H1 (cell line): ENCODE data around the gene ZFP64. TPM values are rescaled to one million over a fixed set of nuclear protein-coding genes. Genes with fewer than 3 reads are reported as not detected.

ENCODE experiments used
- CTCF ChIA-PET: fragments of 300-600 bp; sonication (Branson Sonifier 250); formaldehyde crosslinking; loops from one replicate; lab custom pipeline; 2021; ENCODE audit not compliant: partially characterized antibody; lab: Charles Lee
- POLR2A ChIA-PET: fragments of 300-600 bp; sonication (Branson Sonifier 250); formaldehyde crosslinking; loops from one replicate; lab custom pipeline; 2021; ENCODE audit warnings: inconsistent platforms; ENCODE audit not compliant: partially characterized antibody; lab: Charles Lee
- DNase-seq, 2 experiments: peaks; one replicate each; pipeline versions ENCODE4 v3.0.0 to v3.0.0-alpha.2; 2010 to 2022; ENCODE audit warnings: low spot score in 2 of 2, low read depth in 1 of 2, mixed read lengths in 1 of 2
- FAIRE-seq: peaks from 2 replicates; lab custom pipeline; 2011; peaks lifted over from hg19 to GRCh38; lab: Jason Lieb, UNC
- H2AFZ ChIP-seq: 2 replicates; pipeline ENCODE4 v1.8.1; 2012; ENCODE audit warnings: low read length, inconsistent platforms
- H2AK5ac ChIP-seq: 2 replicates; pipeline ENCODE4 v1.6.1; 2013; ENCODE audit warnings: low read depth, low read length
- H2BK120ac ChIP-seq: replicated peaks from 2 replicates; pipeline ENCODE3; 2013; ENCODE audit warnings: low read depth, low read length, inconsistent platforms
- H2BK12ac ChIP-seq: 2 replicates; pipeline ENCODE4 v1.6.1; 2013; ENCODE audit warnings: low read depth, low read length
- H2BK15ac ChIP-seq: 2 replicates; pipeline ENCODE4 v1.6.1; 2013; ENCODE audit warnings: low read length
- H2BK20ac ChIP-seq: 2 replicates; pipeline ENCODE4 v1.6.1; 2013; ENCODE audit warnings: low read length
- H2BK5ac ChIP-seq: 2 replicates; pipeline ENCODE4 v1.6.1; 2013; ENCODE audit warnings: low read depth, low read length
- H3K14ac ChIP-seq: 2 replicates; pipeline ENCODE4 v1.6.1; 2013; ENCODE audit warnings: inconsistent platforms; ENCODE audit not compliant: insufficient read length
- H3K18ac ChIP-seq: 2 replicates; pipeline ENCODE4 v1.6.1; 2013; ENCODE audit warnings: low read length; ENCODE audit errors: extremely low read depth
- H3K23ac ChIP-seq: 2 replicates; pipeline ENCODE4 v1.6.1; 2013; ENCODE audit warnings: inconsistent platforms; ENCODE audit not compliant: insufficient read length
- H3K23me2 ChIP-seq: 2 replicates; pipeline ENCODE4 v1.6.1; 2013; ENCODE audit warnings: low read depth, low read length
- H3K27ac ChIP-seq: 2 replicates; pipeline ENCODE4 v1.6.1; 2011; ENCODE audit warnings: low read depth, low read length, inconsistent platforms
- H3K27me3 ChIP-seq, 4 experiments: replicated peaks in 1 of 4; 1 replicate in 1 of 4; 2 replicates in 3 of 4; pipeline versions ENCODE4 v1.6.1 to v1.8.1; 2011 to 2013; ENCODE audit warnings: low read length in 3 of 4, mild to moderate bottlenecking in 3 of 4, inconsistent platforms in 2 of 4, mixed read lengths in 2 of 4, moderate library complexity in 1 of 4; ENCODE audit not compliant: control insufficient read depth in 3 of 4, insufficient read depth in 3 of 4; ENCODE audit errors: extremely low read depth in 1 of 4
- H3K36me3 ChIP-seq, 4 experiments: 2 replicates each; pipeline versions ENCODE4 v1.6.1 to v1.8.1; 2011 to 2013; ENCODE audit warnings: mild to moderate bottlenecking in 4 of 4, low read length in 3 of 4, moderate library complexity in 2 of 4, control low read depth in 1 of 4, inconsistent platforms in 1 of 4; ENCODE audit not compliant: insufficient read depth in 4 of 4, control insufficient read depth in 2 of 4
- H3K4ac ChIP-seq: replicated peaks from 2 replicates; pipeline ENCODE3; 2013; ENCODE audit warnings: low read length, low read depth, mixed read lengths, inconsistent platforms; ENCODE audit not compliant: insufficient read length
- H3K4me1 ChIP-seq, 4 experiments: replicated peaks in 1 of 4; 1 replicate in 1 of 4; 2 replicates in 3 of 4; pipeline versions ENCODE4 v1.6.1 to v1.8.1; 2011 to 2013; ENCODE audit warnings: low read length in 3 of 4, inconsistent platforms in 2 of 4, mixed read lengths in 1 of 4; ENCODE audit not compliant: insufficient read depth in 4 of 4, control insufficient read depth in 3 of 4
- H3K4me2 ChIP-seq, 2 experiments: 2 replicates each; pipeline versions ENCODE4 v1.6.1 to v1.8.1; 2011 to 2013; ENCODE audit warnings: low read depth in 2 of 2, low read length in 2 of 2, control low read depth in 1 of 2, inconsistent platforms in 1 of 2, mild to moderate bottlenecking in 1 of 2; ENCODE audit not compliant: insufficient read depth in 1 of 2
- H3K4me3 ChIP-seq, 4 experiments: fragments of 200-600, 300-600 bp in 1 of 4; sonication (generic), shearing (Covaris generic), sonication (Bioruptor Twin) in 1 of 4; 2 replicates each; pipeline versions ENCODE4 v1.5.1 to v1.8.1; 2011 to 2016; ENCODE audit warnings: low read length in 4 of 4, low read depth in 3 of 4, control low read depth in 2 of 4, inconsistent platforms in 2 of 4, mild to moderate bottlenecking in 2 of 4, mixed read lengths in 1 of 4, moderate library complexity in 1 of 4; ENCODE audit not compliant: insufficient read depth in 2 of 4; ENCODE audit errors: extremely low read depth in 1 of 4
- H3K56ac ChIP-seq: replicated peaks from 2 replicates; pipeline ENCODE3; 2013; ENCODE audit warnings: low read depth, mild to moderate bottlenecking, mixed read lengths, low read length, inconsistent platforms; ENCODE audit not compliant: insufficient read length
- H3K79me1 ChIP-seq: 2 replicates; pipeline ENCODE4 v1.6.1; 2013; ENCODE audit warnings: low read depth, low read length, control low read depth
- H3K79me2 ChIP-seq, 2 experiments: 2 replicates each; pipeline versions ENCODE4 v1.6.1 to v1.8.1; 2012 to 2013; ENCODE audit warnings: low read length in 2 of 2, mild to moderate bottlenecking in 2 of 2, inconsistent platforms in 1 of 2; ENCODE audit not compliant: insufficient read depth in 2 of 2, control insufficient read depth in 1 of 2
- H3K9ac ChIP-seq, 4 experiments: replicated peaks in 1 of 4; 1 replicate in 1 of 4; 2 replicates in 3 of 4; pipeline versions ENCODE4 v1.6.1 to v1.8.1; 2011 to 2013; ENCODE audit warnings: low read depth in 3 of 4, low read length in 3 of 4, control low read depth in 2 of 4, mild to moderate bottlenecking in 2 of 4, moderate library complexity in 2 of 4, inconsistent platforms in 1 of 4; ENCODE audit errors: extremely low read depth in 1 of 4
- H3K9me3 ChIP-seq, 2 experiments: 2 replicates each; pipeline versions ENCODE4 v1.6.1 to v1.8.1; 2012 to 2013; ENCODE audit warnings: mild to moderate bottlenecking in 2 of 2, moderate library complexity in 2 of 2, control low read depth in 1 of 2, inconsistent platforms in 1 of 2, low read depth in 1 of 2, low read length in 1 of 2, mixed read lengths in 1 of 2; ENCODE audit not compliant: insufficient read depth in 2 of 2
- H4K20me1 ChIP-seq, 2 experiments: replicated peaks in 1 of 2; 2 replicates each; pipeline versions ENCODE3 to v1.8.1; 2011 to 2013; ENCODE audit warnings: inconsistent platforms in 2 of 2, low read length in 2 of 2, mild to moderate bottlenecking in 1 of 2; ENCODE audit not compliant: insufficient read depth in 2 of 2, control insufficient read depth in 1 of 2
- H4K5ac ChIP-seq: 2 replicates; pipeline ENCODE4 v1.6.1; 2013; ENCODE audit warnings: low read length, low read depth, mixed read lengths, inconsistent platforms; ENCODE audit not compliant: insufficient read length
- H4K8ac ChIP-seq: 2 replicates; pipeline ENCODE4 v1.8.0; 2013; ENCODE audit warnings: mild to moderate bottlenecking, moderate library complexity, low read length, inconsistent platforms; ENCODE audit not compliant: insufficient read depth; ENCODE audit errors: extremely low read depth
- H4K91ac ChIP-seq: replicated peaks from 2 replicates; pipeline ENCODE3; 2013; ENCODE audit warnings: low read length, mixed read lengths, inconsistent platforms; ENCODE audit not compliant: insufficient read length
- BCL11A ChIP-seq, 2 experiments: IDR thresholded peaks; one replicate each; pipeline ENCODE4 v1.6.1; 2011; ENCODE audit warnings: low read depth in 2 of 2, low read length in 2 of 2, mild to moderate bottlenecking in 2 of 2
- BRCA1 ChIP-seq: IDR thresholded peaks from 2 replicates; pipeline ENCODE4 v1.6.1; 2012; ENCODE audit warnings: low read depth, low read length, improper control_type of control experiment
- CTBP2 ChIP-seq: IDR thresholded peaks from 2 replicates; pipeline ENCODE4 v1.7.0; 2011; ENCODE audit warnings: borderline replicate concordance, mild to moderate bottlenecking, moderate library complexity, mixed read lengths, low read length; ENCODE audit not compliant: insufficient read depth, insufficient read length
- EGR1 ChIP-seq: IDR thresholded peaks from 2 replicates; pipeline ENCODE4 v1.6.1; 2011; ENCODE audit warnings: low read depth, low read length, borderline replicate concordance
- EP300 ChIP-seq, 2 experiments: IDR thresholded peaks; 1 replicate in 1 of 2; 2 replicates in 1 of 2; pipeline ENCODE4 v1.6.1; 2011 to 2012; ENCODE audit warnings: low read depth in 2 of 2, low read length in 2 of 2, mild to moderate bottlenecking in 2 of 2, borderline replicate concordance in 1 of 2, inconsistent platforms in 1 of 2, moderate library complexity in 1 of 2
- EZH2 ChIP-seq: fragments of 200-600 bp; sonication (generic); IDR thresholded peaks from 2 replicates; pipeline ENCODE4 v1.7.1; 2012; ENCODE audit warnings: low read depth, mild to moderate bottlenecking, moderate library complexity, low read length, inconsistent platforms; ENCODE audit not compliant: severe bottlenecking
- FOSL1 ChIP-seq: IDR thresholded peaks from 2 replicates; pipeline ENCODE4 v1.6.1; 2011; ENCODE audit warnings: mild to moderate bottlenecking, low read depth, low read length, moderate library complexity; ENCODE audit not compliant: insufficient read depth
- HDAC6 ChIP-seq: IDR thresholded peaks from one replicate; pipeline ENCODE4 v1.7.1; 2012; ENCODE audit warnings: low read depth, mild to moderate bottlenecking, inconsistent platforms, low read length, moderate library complexity
- JUN ChIP-seq: IDR thresholded peaks from 2 replicates; pipeline ENCODE4 v1.6.1; 2011; ENCODE audit warnings: low read depth, mild to moderate bottlenecking, improper control_type of control experiment, low read length
- PHF8 ChIP-seq: fragments of 200-600 bp; sonication (generic); conservative IDR thresholded peaks from 2 replicates; pipeline ENCODE4 v1.7.1; 2012; ENCODE audit warnings: low read depth, mild to moderate bottlenecking, inconsistent platforms, low read length, moderate library complexity
- POLR2AphosphoS5 ChIP-seq: IDR thresholded peaks from 2 replicates; pipeline ENCODE4 v1.6.1; 2011; ENCODE audit warnings: low read depth, low read length
- SP1 ChIP-seq: IDR thresholded peaks from 2 replicates; pipeline ENCODE4 v1.6.1; 2011; ENCODE audit warnings: low read depth, low read length
- TAF7 ChIP-seq: optimal IDR thresholded peaks from 2 replicates; pipeline ENCODE3; 2011; ENCODE audit warnings: low read depth, mild to moderate bottlenecking, inconsistent platforms, low read length, moderate library complexity, borderline replicate concordance
- TBP ChIP-seq: IDR thresholded peaks from 2 replicates; pipeline ENCODE4 v1.6.1; 2011; ENCODE audit warnings: low read depth, low read length, improper control_type of control experiment
- WGBS, 2 experiments: shearing (Covaris generic) in 1 of 2; methylation state at CpG; one replicate each; pipeline versions ENCODE4 v1.1.6 to v1.1.7; 2013 to 2015; ENCODE audit warnings: low lambda C conversion rate in 2 of 2, mixed read lengths in 2 of 2, inconsistent platforms in 1 of 2, low coverage in 1 of 2, missing lambda C conversion rate in 1 of 2; ENCODE audit not compliant: insufficient replicate concordance in 2 of 2, insufficient coverage in 1 of 2, insufficient read length in 1 of 2; ENCODE audit errors: extremely low coverage in 1 of 2, missing lambda C conversion rate in 1 of 2; 5-methylcytosine and 5-hydroxymethylcytosine counted together
- polyA plus RNA-seq, 7 experiments: library from polyadenylated mRNA; depleted of rRNA in 3 of 7; stranded (reverse) in 5 of 7; unstranded in 2 of 7; fragments of >200 nt in 5 of 7; fragments of 200-250 nt in 2 of 7; gene quantifications; 1 replicate in 5 of 7; 2 replicates in 1 of 7; 4 replicates in 1 of 7; pipeline versions ENCODE4 v1.2.1 to v1.2.3, GENCODE V29; 2011 to 2013; ENCODE audit warnings: missing spikeins in 2 of 7, mixed read lengths in 2 of 7
- total RNA-seq: library from RNA; stranded (reverse); fragmentation: NEBNext Ultra II Directional; extraction: Animal tissue kit (Norgen Biotek cat#: 25700); gene quantifications from 2 replicates; pipeline ENCODE4 v1.2.1, GENCODE V29; 2021

Gene ZFP64
- total and polyA plus RNA-seq, 2 of the 8 experiments (the other 6 are each of a cell fraction or from before 2014, with no cell fraction given), result 25.3 to 43.7 TPM

DNA sequence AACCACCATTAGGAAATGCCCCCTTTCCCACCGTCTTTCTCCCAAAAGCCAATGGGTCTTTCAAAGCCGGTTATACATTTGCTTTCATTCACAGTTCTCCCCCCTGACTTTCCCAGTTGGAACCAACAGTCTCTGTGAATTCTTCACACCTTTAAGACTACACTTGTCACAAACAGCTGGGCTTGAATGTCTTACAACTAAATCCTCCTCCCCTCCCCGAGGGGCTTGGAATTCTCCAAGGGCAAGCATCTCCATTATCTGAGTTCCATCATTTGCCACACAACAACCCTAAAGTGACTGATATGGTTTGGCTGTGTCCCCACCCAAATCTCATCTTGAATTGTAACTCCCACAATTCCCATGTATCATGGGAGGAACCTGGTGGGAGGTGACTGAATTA, 12.9 kb downstream of the ZFP64 start:
- H2BK20ac ChIP-seq, result no peak overlapping the region
- H3K9ac ChIP-seq, result no peak overlapping the region
- H3K23ac ChIP-seq, result no peak overlapping the region
- H4K5ac ChIP-seq, result no peak overlapping the region
- no peak overlapping the region for H2BK5ac ChIP-seq
- DNase-seq (no peak), FAIRE-seq (no peak)
- no peaks in the 10 kb centered on the region; the same call in 1 of the 2 replicates for H3K79me1 ChIP-seq
- H3K36me3 ChIP-seq, result peaks cover 0 to 8% (median 3%) of the 10 kb centered on the region in 4 experiments; a peak in 5 of 8 replicates
- H2BK15ac ChIP-seq, result no peak overlapping the region
- H3K14ac ChIP-seq, result no peak overlapping the region
- no peak overlapping the region for H2BK120ac ChIP-seq
- H3K27ac ChIP-seq, result no peak overlapping the region
- H3K79me2 ChIP-seq, result no peaks in the 10 kb centered on the region
- no peaks in the 10 kb centered on the region; a peak in 1 of 7 replicates for H3K4me1 ChIP-seq
- H4K8ac ChIP-seq, result no peak overlapping the region
- POLR2A ChIA-PET, result interaction anchor here (1.6 kb wide), 1 partner anchor 12 kb away, joined by 4 read pairs; the partner anchor contains the start of gene ZFP64
- H3K27me3 ChIP-seq, result no peaks in the 10 kb centered on the region
- H3K23me2 ChIP-seq, result no peaks in the 10 kb centered on the region
- no peak overlapping the region for H2AK5ac ChIP-seq
- peaks cover 0 to 3% of the 10 kb centered on the region in 2 experiments for H4K20me1 ChIP-seq
- no peak overlapping the region for H3K4me2 ChIP-seq
- no peak overlapping the region for H3K4ac ChIP-seq
- H3K4me3 ChIP-seq, result no peak overlapping the region
- no peak overlapping the region for H4K91ac ChIP-seq
- CTCF ChIA-PET, result interaction anchor here (0.9 to 1.7 kb wide), 4 partner anchors 25 to 98 kb away, joined by 3 to 5 read pairs (median 4); no protein-coding TSS in a partner anchor
- no peaks in the 10 kb centered on the region for H3K9me3 ChIP-seq
- H3K56ac ChIP-seq, result no peak overlapping the region
- no peak overlapping the region for H2BK12ac ChIP-seq
- H2AFZ ChIP-seq, result no peak overlapping the region
- 87% methylated on average over 3 of the region's 3 CpGs; no CpG with 5 or more reads in 1 of the 2 experiments for whole genome bisulfite sequencing, 2 experiments
- no peak overlapping the region for H3K18ac ChIP-seq
- no peak for TF ChIP-seq EZH2
- no peak for TF ChIP-seq TAF7
- TF ChIP-seq BCL11A (IDR thresholded peaks at IDR 0.05; ENCODE audit: low read depth in 2 of 2, low read length in 2 of 2), result no peak
- no peak for TF ChIP-seq PHF8
- TF ChIP-seq EGR1, result no peak
- no peak for TF ChIP-seq SP1
- TF ChIP-seq FOSL1, result no peak
- TF ChIP-seq JUN, result no peak
- no peak for TF ChIP-seq POLR2AphosphoS5
- TF ChIP-seq HDAC6, result no peak
- TF ChIP-seq TBP, result no peak
- no peak for TF ChIP-seq CTBP2
- TF ChIP-seq EP300 (IDR thresholded peaks at IDR 0.05; ENCODE audit: borderline replicate concordance in 1 of 2, low read depth in 2 of 2, low read length in 2 of 2), result no peak
- TF ChIP-seq BRCA1, result no peak
